Thoracic aorta (tissue), 2 donors: ENCODE results near the gene TAS2R8. TPM values are rescaled to one million over a fixed set of nuclear protein-coding genes. Genes with fewer than 3 reads are reported as not detected.

ENCODE experiments used
- ATAC-seq: fragments of 150-250 bp; one replicate; pipeline ENCODE4 v1.8.0; 2017; ENCODE audit warnings: low read depth; ENCODE audit not compliant: insufficient number of reproducible peaks, low FRiP score
- DNase-seq: peaks from one replicate; pipeline ENCODE4 v3.0.0-alpha.2; 2020; ENCODE audit warnings: low spot score
- H3K27ac ChIP-seq, 2 donors: fragments of 200-600 bp; sonication (generic); 1 replicate in 1 of 2; 2 replicates in 1 of 2; pipeline ENCODE4 v1.5.1; 2016; ENCODE audit warnings: mild to moderate bottlenecking in 2 of 2, moderate library complexity in 2 of 2
- H3K27me3 ChIP-seq: fragments of 200-600 bp; sonication (generic); replicated peaks from 2 replicates; pipeline ENCODE4 v1.6.0; 2016; ENCODE audit warnings: mild to moderate bottlenecking; ENCODE audit not compliant: insufficient read depth
- H3K36me3 ChIP-seq: fragments of 200-600 bp; sonication (generic); one replicate; pipeline ENCODE4 v1.5.1; 2016
- H3K4me1 ChIP-seq, 2 donors: fragments of 200-600 bp; sonication (generic); 1 replicate in 1 of 2; 2 replicates in 1 of 2; pipeline versions ENCODE4 v1.5.1 to v1.6.0; 2016; ENCODE audit warnings: low read depth in 2 of 2, mild to moderate bottlenecking in 1 of 2; ENCODE audit not compliant: control insufficient read depth in 1 of 2
- H3K4me3 ChIP-seq: fragments of 200-600 bp; sonication (generic); 2 replicates; pipeline ENCODE4 v1.5.1; 2016; ENCODE audit warnings: mild to moderate bottlenecking
- H3K9me3 ChIP-seq: fragments of 200-600 bp; sonication (generic); 2 replicates; pipeline ENCODE4 v1.5.1; 2016
- CTCF ChIP-seq: fragments of 200-600 bp; sonication (generic); IDR thresholded peaks from one replicate; pipeline ENCODE4 v1.5.1; 2019; ENCODE audit warnings: antibody characterized with exemption
- total RNA-seq, 2 donors: library from RNA; depleted of rRNA; stranded (reverse); fragments of >200 nt; gene quantifications; one replicate each; pipeline versions ENCODE4 v1.1.0 to v1.2.3, GENCODE V29; 2016

TAS2R8 gene
- total RNA-seq, 2 donors from 2014 or later = not detected

GRCh38 chr12:10824957-10825356, 17.9 kb upstream of the TAS2R8 start:
- ATAC-seq (no peak), DNase-seq (no peak)
- no peaks in the 10 kb centered on the region for H3K4me1 ChIP-seq
- H3K27ac ChIP-seq = no peak overlapping the region
- TF ChIP-seq CTCF = no peak
- no peaks in the 10 kb centered on the region for H3K36me3 ChIP-seq
- H3K27me3 ChIP-seq = no peaks in the 10 kb centered on the region
- no peak overlapping the region for H3K4me3 ChIP-seq
- H3K9me3 ChIP-seq = no peaks in the 10 kb centered on the region

- no peaks in the 10 kb centered on the region for H3K4me1 ChIP-seq
- DNase-seq (no peak), ATAC-seq (no peak)
- no peaks in the 10 kb centered on the region for H3K9me3 ChIP-seq
- H3K27ac ChIP-seq = no peak overlapping the region
- H3K27me3 ChIP-seq = no peaks in the 10 kb centered on the region
- H3K36me3 ChIP-seq = no peaks in the 10 kb centered on the region
- no peak overlapping the region for H3K4me3 ChIP-seq
- no peak for TF ChIP-seq CTCF
Observed at GRCh38 chr12:10811883-10812536, 4.9 kb upstream of the TAS2R8 start.

DNA sequence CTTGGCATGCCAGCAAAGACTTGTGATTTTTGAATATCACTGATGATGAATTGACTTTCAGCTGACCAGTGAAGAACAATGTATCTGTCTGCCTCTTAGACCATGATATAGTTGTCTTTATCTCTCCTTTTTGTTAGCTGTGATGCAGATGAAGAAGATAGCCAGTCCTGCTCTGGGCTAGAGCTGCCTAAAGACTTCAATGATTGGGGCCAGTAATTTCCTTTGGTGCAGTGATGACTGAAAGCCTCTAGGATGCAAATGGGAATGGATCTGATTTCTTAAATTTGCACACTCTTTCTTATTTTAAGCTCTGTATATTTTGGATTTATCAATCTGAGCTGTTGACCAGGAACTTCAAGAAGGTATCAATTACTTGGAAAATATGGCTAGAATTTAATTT, 3.0 kb upstream of the TAS2R8 start, which contains the start of gene TAS2R9:
TSS of gene TAS2R9 (minus strand) at position 101 of the 400 bp plus-strand sequence. CDS start at position 8, 93 bp downstream.
- DNase-seq = no peak
- H3K36me3 ChIP-seq = no peaks in the 10 kb centered on the region
- ATAC-seq = no peak
- no peaks in the 10 kb centered on the region for H3K27me3 ChIP-seq
- H3K4me3 ChIP-seq = no peak within 1 kb of the TSS
- no peak within 1 kb of the TSS for H3K27ac ChIP-seq
- no peak for TF ChIP-seq CTCF
- no peaks in the 10 kb centered on the region for H3K4me1 ChIP-seq
- no peaks in the 10 kb centered on the region for H3K9me3 ChIP-seq

DNA sequence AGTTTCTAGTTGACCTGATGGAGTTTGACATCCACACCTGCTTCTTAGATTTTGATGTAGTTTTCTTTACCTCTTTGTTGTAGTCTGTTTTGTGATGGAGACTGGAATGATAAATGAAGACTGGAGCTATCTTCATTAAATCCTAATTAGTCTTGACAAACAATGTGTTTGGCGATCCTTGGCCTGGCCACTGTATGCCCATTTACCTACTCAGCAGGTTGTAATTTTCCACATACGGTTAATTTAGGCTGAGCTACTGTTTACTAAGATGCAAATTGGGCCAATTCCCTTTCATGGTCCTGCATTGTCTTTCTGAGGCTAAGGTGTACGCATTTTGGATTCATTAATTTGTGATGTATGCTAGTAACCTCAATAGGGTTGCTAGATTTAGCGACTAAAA, 4.5 kb downstream of the TAS2R8 start, which contains the start of gene TAS2R7:
TSS of gene TAS2R7 (minus strand) at position 41 of the 400 bp plus-strand sequence. CDS start 57 bp downstream, outside the sequence.
- DNase-seq = no peak
- Histone ChIP-seq H3K27me3 (no peaks in the 10 kb centered on the region), H3K4me3 (no peak within 1 kb of the TSS), H3K27ac (no peak within 1 kb of the TSS), H3K4me1 (no peaks in the 10 kb centered on the region), H3K36me3 (no peaks in the 10 kb centered on the region), H3K9me3 (no peaks in the 10 kb centered on the region)
- no peak for TF ChIP-seq CTCF
- no peak for ATAC-seq

DNA sequence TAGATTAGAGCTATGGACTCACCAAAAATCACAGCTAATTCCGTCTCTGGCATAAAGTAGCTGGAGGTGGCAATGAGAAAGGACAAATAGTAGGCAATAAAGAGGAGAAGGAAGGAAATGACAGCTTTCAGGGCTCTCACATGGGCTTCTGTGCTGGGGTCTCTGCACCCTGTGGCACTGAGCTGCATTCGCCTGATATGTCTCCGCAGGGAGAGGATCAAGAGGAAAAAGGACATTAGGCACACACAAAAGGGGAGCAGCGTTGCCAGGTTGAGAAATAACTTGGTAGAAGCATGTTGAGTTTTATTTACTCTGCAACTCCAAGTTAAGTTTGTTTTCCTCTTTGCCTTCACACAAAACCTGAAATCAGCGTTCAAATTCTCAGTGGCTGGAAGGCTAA, 5.3 kb downstream of the TAS2R8 start:
- TF ChIP-seq CTCF = no peak
- no peaks in the 10 kb centered on the region for H3K4me1 ChIP-seq
- H3K4me3 ChIP-seq = no peak overlapping the region
- H3K9me3 ChIP-seq = no peaks in the 10 kb centered on the region
- no peaks in the 10 kb centered on the region for H3K36me3 ChIP-seq
- no peak for ATAC-seq
- H3K27ac ChIP-seq = no peak overlapping the region
- DNase-seq = no peak
- no peaks in the 10 kb centered on the region for H3K27me3 ChIP-seq
